GM23248 (cell line): ENCODE results near the gene LGALS12. TPM values are rescaled to one million over a fixed set of nuclear protein-coding genes. Genes with fewer than 3 reads are reported as not detected.

ENCODE experiments used
- DNase-seq: peaks from one replicate; pipeline ENCODE4 v3.0.0-alpha.2; 2015
- H2AFZ ChIP-seq: fragments of 200-600 bp; sonication (generic); 2 replicates; pipeline ENCODE4 v1.6.1; 2016; ENCODE audit warnings: antibody characterized with exemption
- H3F3A ChIP-seq: fragments of 200-600 bp; sonication (generic); 2 replicates; pipeline ENCODE4 v1.6.1; 2016; ENCODE audit warnings: mild to moderate bottlenecking, antibody characterized with exemption, mixed run types; ENCODE audit not compliant: insufficient read depth
- H3K27ac ChIP-seq: fragments of 200-600 bp; sonication (generic); 2 replicates; pipeline ENCODE4 v1.5.1; 2016; ENCODE audit warnings: mild to moderate bottlenecking
- H3K27me3 ChIP-seq: fragments of 200-600 bp; sonication (generic); replicated peaks from 2 replicates; pipeline ENCODE4 v1.6.1; 2016; ENCODE audit warnings: mild to moderate bottlenecking; ENCODE audit not compliant: insufficient read depth
- H3K36me3 ChIP-seq: fragments of 200-600 bp; sonication (generic); 2 replicates; pipeline ENCODE4 v1.6.1; 2016; ENCODE audit warnings: low read depth, mild to moderate bottlenecking
- H3K4me1 ChIP-seq: fragments of 200-600 bp; sonication (generic); 2 replicates; pipeline ENCODE4 v1.6.1; 2016; ENCODE audit warnings: mild to moderate bottlenecking; ENCODE audit not compliant: insufficient read depth
- H3K4me2 ChIP-seq: fragments of 200-600 bp; sonication (generic); one replicate; pipeline ENCODE4 v1.6.1; 2016; ENCODE audit warnings: mild to moderate bottlenecking; ENCODE audit not compliant: unreplicated experiment
- H3K4me3 ChIP-seq: fragments of 200-600 bp; sonication (generic); 2 replicates; pipeline ENCODE4 v1.5.1; 2016; ENCODE audit warnings: mild to moderate bottlenecking
- H3K79me2 ChIP-seq: fragments of 200-600 bp; sonication (generic); 2 replicates; pipeline ENCODE4 v1.6.1; 2016; ENCODE audit warnings: mild to moderate bottlenecking; ENCODE audit not compliant: insufficient read depth
- H3K9ac ChIP-seq: fragments of 200-600 bp; sonication (generic); 2 replicates; pipeline ENCODE4 v1.6.1; 2016; ENCODE audit warnings: mild to moderate bottlenecking
- H3K9me2 ChIP-seq: fragments of 200-600 bp; sonication (generic); 2 replicates; pipeline ENCODE4 v1.6.1; 2016; ENCODE audit warnings: mixed run types, mild to moderate bottlenecking, moderate library complexity; ENCODE audit not compliant: insufficient read depth
- H3K9me3 ChIP-seq: fragments of 200-600 bp; sonication (generic); one replicate; pipeline ENCODE4 v1.6.1; 2017; ENCODE audit warnings: low read depth
- H4K20me1 ChIP-seq: fragments of 200-600 bp; sonication (generic); 2 replicates; pipeline ENCODE4 v1.6.0; 2016; ENCODE audit not compliant: insufficient read depth
- EZH2 ChIP-seq: fragments of 200-600 bp; sonication (generic); IDR thresholded peaks from 2 replicates; pipeline ENCODE4 v1.6.1; 2018; ENCODE audit warnings: antibody characterized with exemption, mild to moderate bottlenecking; ENCODE audit not compliant: insufficient read depth, poor library complexity, severe bottlenecking
- EZH2phosphoT487 ChIP-seq: fragments of 200-600 bp; sonication (generic); IDR thresholded peaks from 2 replicates; pipeline ENCODE4 v1.6.1; 2018; ENCODE audit warnings: antibody characterized with exemption, moderate library complexity, mild to moderate bottlenecking, low read depth; ENCODE audit not compliant: insufficient read depth
- WGBS, 2 experiments: methylation state at CpG; one replicate each; pipeline ENCODE4 v1.1.6; 2015 to 2017; ENCODE audit warnings: low lambda C conversion rate in 2 of 2, low coverage in 1 of 2; ENCODE audit errors: missing lambda C conversion rate in 2 of 2; 5-methylcytosine and 5-hydroxymethylcytosine counted together
- in situ Hi-C: fragments of 300-500 bp; cut with MboI; formaldehyde crosslinking; loops from 2 replicates; pipeline ENCODE4 v1.15.0; 2020
- polyA plus RNA-seq: library from polyadenylated mRNA; unstranded; fragments of >200 nt; fragmentation: Nextera tagmentation; extraction: Ambion mirVana; gene quantifications from 2 replicates; pipeline ENCODE4 v1.2.1, GENCODE V29; 2016
- total RNA-seq: library from RNA; depleted of rRNA; stranded (reverse); fragments of >200 nt; shearing (Covaris generic); gene quantifications from 2 replicates; pipeline ENCODE4 v1.2.3, GENCODE V29; 2014

Gene LGALS12
- total and polyA plus RNA-seq, 2 experiments from 2014 or later = not detected

GRCh38 chr11:63551889-63552266 lies 46.0 kb downstream of the LGALS12 start:
- no peaks in the 10 kb centered on the region for H3K79me2 ChIP-seq
- H3K9me2 ChIP-seq = no peaks in the 10 kb centered on the region
- in situ Hi-C loops = no loop called here
- H3K9me3 ChIP-seq = no peaks in the 10 kb centered on the region
- H3K4me2 ChIP-seq = no peak overlapping the region
- no peaks in the 10 kb centered on the region for H3F3A ChIP-seq
- H3K36me3 ChIP-seq = no peaks in the 10 kb centered on the region
- H3K4me3 ChIP-seq = no peak overlapping the region
- no peaks in the 10 kb centered on the region for H4K20me1 ChIP-seq
- DNase-seq = no peak
- H3K4me1 ChIP-seq = no peaks in the 10 kb centered on the region
- H2AFZ ChIP-seq = no peak overlapping the region
- H3K27me3 ChIP-seq = 0 out of 2 replicates have a peak, but pooled peaks cover 6% of the 10 kb centered on the region
- H3K27ac ChIP-seq = no peak overlapping the region
- no peak for TF ChIP-seq EZH2phosphoT487
- no peak for TF ChIP-seq EZH2
- WGBS, 2 experiments = 78 to 80% methylated on average over 6 of the region's 6 CpGs
- H3K9ac ChIP-seq = no peak overlapping the region

GRCh38 chr11:63552921-63553320 lies 47.0 kb downstream of the LGALS12 start:
- in situ Hi-C loops = no loop called here
- H3K4me3 ChIP-seq = no peak overlapping the region
- no peak overlapping the region for H2AFZ ChIP-seq
- 54 to 55% methylated on average over 7 of the region's 7 CpGs for WGBS, 2 experiments
- H3K9me2 ChIP-seq = no peaks in the 10 kb centered on the region
- H3K9me3 ChIP-seq = no peaks in the 10 kb centered on the region
- no peak for DNase-seq
- H3F3A ChIP-seq = no peaks in the 10 kb centered on the region
- no peaks in the 10 kb centered on the region for H3K4me1 ChIP-seq
- no peak overlapping the region for H3K4me2 ChIP-seq
- no peaks in the 10 kb centered on the region for H3K79me2 ChIP-seq
- no peak for TF ChIP-seq EZH2
- no peak for TF ChIP-seq EZH2phosphoT487
- no peak overlapping the region for H3K27ac ChIP-seq
- H3K27me3 ChIP-seq = peaks cover 6% of the 10 kb centered on the region; the same call in 1 of the 2 replicates
- no peaks in the 10 kb centered on the region for H3K36me3 ChIP-seq
- no peaks in the 10 kb centered on the region for H4K20me1 ChIP-seq
- no peak overlapping the region for H3K9ac ChIP-seq

GRCh38 chr11:63553759-63554158 lies 47.9 kb downstream of the LGALS12 start:
- 60 to 67% methylated on average over 8 of the region's 8 CpGs for WGBS, 2 experiments
- H3K9me2 ChIP-seq = no peaks in the 10 kb centered on the region
- DNase-seq = no peak
- no peak overlapping the region for H2AFZ ChIP-seq
- no peaks in the 10 kb centered on the region for H3K79me2 ChIP-seq
- no peak overlapping the region for H3K4me2 ChIP-seq
- no peaks in the 10 kb centered on the region for H3K36me3 ChIP-seq
- H3K27ac ChIP-seq = no peak overlapping the region
- no peaks in the 10 kb centered on the region for H3K4me1 ChIP-seq
- no peaks in the 10 kb centered on the region for H3F3A ChIP-seq
- no peaks in the 10 kb centered on the region for H3K9me3 ChIP-seq
- in situ Hi-C loops = no loop called here
- no peaks in the 10 kb centered on the region for H4K20me1 ChIP-seq
- no peak overlapping the region for H3K4me3 ChIP-seq
- H3K9ac ChIP-seq = no peak overlapping the region
- peaks cover 6% of the 10 kb centered on the region; the same call in 1 of the 2 replicates for H3K27me3 ChIP-seq
- TF ChIP-seq EZH2phosphoT487 = no peak
- no peak for TF ChIP-seq EZH2

- in situ Hi-C loops = no loop called here
- Histone ChIP-seq H4K20me1 (no peaks in the 10 kb centered on the region), H3K9me3 (no peaks in the 10 kb centered on the region), H2AFZ (no peak overlapping the region), H3K27ac (no peak overlapping the region), H3K27me3 (no peaks in the 10 kb centered on the region; the same call in 1 of the 2 replicates), H3K79me2 (no peaks in the 10 kb centered on the region), H3K4me1 (no peaks in the 10 kb centered on the region), H3K4me3 (no peak overlapping the region), H3K36me3 (no peaks in the 10 kb centered on the region), H3F3A (no peaks in the 10 kb centered on the region), H3K9me2 (no peaks in the 10 kb centered on the region), H3K4me2 (no peak overlapping the region), H3K9ac (no peak overlapping the region)
- DNase-seq = no peak
- WGBS, 2 experiments = 49 to 51% methylated on average over 4 of the region's 4 CpGs
- TF ChIP-seq EZH2 (no peak), EZH2phosphoT487 (no peak)
Observed at GRCh38 chr11:63554877-63555223, 49.0 kb downstream of the LGALS12 start.

- DNase-seq = no peak
- Histone ChIP-seq H3F3A (no peaks in the 10 kb centered on the region), H3K9me3 (no peaks in the 10 kb centered on the region), H3K36me3 (no peaks in the 10 kb centered on the region), H3K9me2 (no peaks in the 10 kb centered on the region), H2AFZ (no peak overlapping the region), H3K79me2 (no peaks in the 10 kb centered on the region), H3K27ac (no peak overlapping the region), H3K27me3 (no peaks in the 10 kb centered on the region; the same call in 1 of the 2 replicates), H3K4me1 (peaks cover 5% of the 10 kb centered on the region; the same call in 1 of the 2 replicates), H4K20me1 (no peaks in the 10 kb centered on the region), H3K4me2 (no peak overlapping the region), H3K9ac (no peak overlapping the region), H3K4me3 (no peak overlapping the region)
- in situ Hi-C loops = no loop called here
- 64 to 65% methylated on average over 7 of the region's 7 CpGs for WGBS, 2 experiments
- TF ChIP-seq EZH2 (no peak), EZH2phosphoT487 (no peak)
Observed at GRCh38 chr11:63556404-63557013, 50.6 kb downstream of the LGALS12 start.
